GM20431 (cell line): ENCODE data around the gene TCERG1L.
"Not testable (repeated sequence)": the region's sequence is repeated elsewhere in the genome, so short reads cannot be mapped to it uniquely, and the experiment has no call there.

Experiments used
- in situ Hi-C: fragments of 300-500 bp; cut with MseI, MboI; formaldehyde crosslinking; loops from one replicate; pipeline ENCODE4 v1.15.0; 2020; ENCODE audit warnings: low sequenced_read_pairs; ENCODE audit not compliant: unreplicated experiment

Gene TCERG1L

DNA sequence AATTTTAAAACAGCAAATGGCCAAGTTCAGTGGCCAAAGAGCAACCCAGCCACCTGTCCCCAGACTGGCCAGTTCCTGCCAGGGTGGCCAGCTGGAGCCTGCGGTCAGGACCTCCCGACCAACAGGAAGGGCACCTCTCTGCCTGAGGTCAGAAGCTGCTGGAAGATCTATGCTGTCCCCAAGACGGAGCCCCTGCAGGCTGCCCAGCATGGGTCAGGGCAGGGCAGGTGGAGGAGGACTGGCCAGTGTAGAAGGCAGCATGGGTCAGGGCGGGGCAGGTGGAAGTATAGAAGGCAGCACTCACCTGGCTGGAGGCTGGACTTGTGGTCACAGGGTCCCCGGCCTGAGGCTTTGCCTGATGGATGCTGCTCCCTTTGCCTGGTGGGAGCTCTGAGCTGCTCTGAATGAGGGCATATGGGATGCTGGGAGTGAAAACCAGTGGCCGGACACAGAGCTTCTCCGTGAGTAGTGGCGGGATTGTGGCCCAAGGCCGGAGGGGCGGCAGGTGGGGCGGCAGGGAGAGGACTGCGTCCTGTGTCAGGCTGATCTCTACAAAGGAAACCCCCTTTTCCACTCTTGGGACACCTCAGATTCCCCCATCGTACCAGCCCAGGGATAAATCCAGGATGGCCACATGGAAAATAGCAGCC lies 229.2 kb downstream of the TCERG1L start:
- in situ Hi-C loops, result no loop called here

DNA sequence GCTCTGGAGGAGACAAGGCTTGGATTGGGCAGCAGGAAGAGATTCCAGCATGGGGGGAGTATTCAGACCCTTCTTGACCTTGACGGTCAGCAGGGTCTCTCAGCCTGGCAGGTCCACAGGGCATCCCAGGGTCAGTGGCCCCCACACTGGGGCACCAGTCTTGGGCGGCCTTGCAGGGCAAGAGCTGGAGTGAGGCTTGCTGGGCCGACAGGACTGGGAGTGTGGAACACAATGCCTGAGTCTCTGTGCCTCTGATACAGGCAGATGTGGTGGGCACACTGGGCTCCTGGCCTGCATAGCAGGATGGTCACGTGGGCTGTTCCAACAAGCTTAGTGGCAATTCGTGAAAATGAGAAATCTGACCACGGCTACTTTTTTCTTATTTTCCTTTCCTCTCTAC lies 229.7 kb downstream of the TCERG1L start:
- in situ Hi-C loops, result no loop called here

GRCh38 chr10:131081376-131081775 lies 230.1 kb downstream of the TCERG1L start:
- in situ Hi-C loops, result no loop called here

DNA sequence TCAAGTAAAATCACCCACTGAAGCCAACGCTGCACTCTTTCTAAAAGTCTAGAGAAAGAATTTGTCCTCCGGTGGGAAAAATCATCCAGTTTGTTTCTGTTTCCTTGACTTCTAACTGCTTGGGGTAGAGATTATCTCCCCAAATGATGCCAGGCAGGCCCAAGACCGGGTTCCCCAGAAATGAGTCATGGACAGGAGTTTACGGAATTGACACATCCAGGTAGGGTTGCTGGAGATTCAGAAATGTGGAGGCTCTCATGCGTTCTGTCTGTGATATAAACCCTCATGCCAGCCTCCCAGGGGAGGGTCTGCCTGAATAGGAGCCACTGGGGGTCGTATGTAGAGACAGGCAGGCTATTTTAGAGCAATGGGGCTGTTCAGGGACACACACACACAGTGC lies 230.9 kb downstream of the TCERG1L start:
- in situ Hi-C loops, result no loop called here

DNA sequence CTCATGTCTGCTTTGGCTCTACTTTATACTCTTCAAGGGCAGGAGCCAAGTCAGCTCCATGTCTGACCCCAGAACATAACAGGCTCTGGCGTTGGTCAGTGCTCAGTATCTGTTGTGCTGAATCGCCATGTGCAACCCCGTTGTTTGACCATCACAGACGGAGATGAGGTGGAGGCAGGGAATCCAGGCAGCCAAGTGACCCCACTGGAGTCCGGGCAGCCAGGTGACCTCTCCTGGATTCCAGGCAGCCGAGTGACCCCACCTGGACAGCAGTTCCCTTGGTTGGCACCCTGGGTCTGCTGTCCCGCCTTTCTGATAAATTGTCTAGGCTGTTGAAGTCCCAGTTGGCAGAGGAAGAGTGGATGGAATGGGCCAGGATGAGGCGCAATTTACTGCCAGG lies 232.2 kb downstream of the TCERG1L start:
- in situ Hi-C loops, result no loop called here

DNA sequence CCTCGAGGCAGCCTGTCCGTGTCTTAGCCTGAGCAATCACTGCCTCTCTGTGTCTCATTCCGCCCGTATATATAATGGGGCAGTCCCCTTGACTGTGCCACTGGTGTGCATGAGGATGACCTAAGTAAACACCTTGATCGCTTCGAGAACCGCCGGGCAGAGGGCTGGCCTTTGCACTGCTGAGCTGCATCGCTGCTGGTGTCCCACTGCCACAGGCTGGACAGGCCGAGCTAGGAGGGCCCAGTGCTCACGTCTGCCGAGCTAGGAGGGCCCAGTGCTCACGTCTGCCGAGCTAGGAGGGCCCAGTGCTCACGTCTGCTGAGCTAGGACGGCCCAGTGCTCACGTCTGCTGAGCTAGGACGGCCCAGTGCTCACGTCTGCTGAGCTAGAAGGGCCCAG lies 232.6 kb downstream of the TCERG1L start:
- in situ Hi-C loops, result not testable (repeated sequence)

DNA sequence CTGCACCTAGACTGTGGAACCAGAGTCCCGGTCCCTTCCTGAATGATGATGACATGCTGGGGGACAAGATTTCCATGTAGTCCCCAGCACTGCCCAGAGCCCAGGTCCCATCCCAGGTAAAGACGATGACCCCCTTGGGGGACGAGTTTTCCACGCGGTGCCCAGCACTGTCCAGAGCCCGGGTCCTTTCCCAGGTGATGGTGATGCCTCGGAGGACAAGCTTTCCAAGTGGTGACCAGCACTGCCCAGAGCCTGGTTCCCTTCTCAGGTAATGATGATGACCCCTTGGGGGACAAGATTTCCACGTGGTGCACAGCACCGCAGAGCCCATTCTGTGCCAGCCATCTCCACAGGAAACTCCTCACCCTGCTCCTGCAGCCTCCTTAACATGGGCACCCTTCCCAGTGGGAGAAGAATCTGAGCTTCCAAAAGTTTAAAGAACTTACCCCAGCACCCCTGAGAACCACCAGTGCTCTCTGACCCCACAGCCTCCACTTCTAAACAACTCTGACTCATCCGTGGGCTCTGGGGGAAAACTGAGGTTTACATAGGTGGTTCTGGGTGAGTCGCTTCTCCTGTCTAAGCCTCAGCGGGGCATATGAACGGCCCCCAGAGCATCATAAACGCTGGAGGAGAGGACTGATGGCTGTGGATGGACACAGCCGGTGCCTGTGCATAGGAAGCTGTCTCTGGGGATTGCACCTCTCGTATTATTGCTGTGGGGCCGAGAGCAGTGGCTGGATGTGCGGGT lies 233.2 kb downstream of the TCERG1L start:
- in situ Hi-C loops, result no loop called here

- in situ Hi-C loops, result no loop called here
Measured at GRCh38 chr10:131077724-131078123, 233.8 kb downstream of the TCERG1L start.

DNA sequence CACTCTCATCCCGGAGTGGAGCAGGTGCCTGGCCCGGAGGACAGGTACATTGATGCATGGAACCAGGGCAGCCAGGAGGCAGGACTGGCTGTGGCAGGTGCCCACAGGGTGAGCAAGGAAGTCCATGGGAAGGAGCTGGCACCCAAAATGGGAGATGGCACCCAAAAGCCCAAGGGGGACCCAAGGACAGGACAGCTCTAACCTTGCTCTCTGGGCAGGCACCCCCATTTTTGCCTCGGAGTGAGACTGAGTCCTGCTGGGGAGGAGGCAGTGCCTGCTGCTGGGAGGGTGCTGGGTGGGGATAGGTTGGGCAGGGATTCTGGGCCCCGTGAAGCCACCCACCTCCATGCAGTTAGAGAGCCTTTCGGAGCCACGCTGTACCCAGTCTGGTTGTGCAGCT lies 234.5 kb downstream of the TCERG1L start:
- in situ Hi-C loops, result no loop called here

- in situ Hi-C loops, result no loop called here
Measured at GRCh38 chr10:131076356-131076755, 235.2 kb downstream of the TCERG1L start.

- in situ Hi-C loops, result no loop called here
Measured at GRCh38 chr10:131075218-131075770, 236.2 kb downstream of the TCERG1L start.

GRCh38 chr10:131074682-131075081 lies 236.8 kb downstream of the TCERG1L start:
- in situ Hi-C loops, result no loop called here

- in situ Hi-C loops, result no loop called here
Measured at GRCh38 chr10:131073469-131074035, 238.0 kb downstream of the TCERG1L start.

DNA sequence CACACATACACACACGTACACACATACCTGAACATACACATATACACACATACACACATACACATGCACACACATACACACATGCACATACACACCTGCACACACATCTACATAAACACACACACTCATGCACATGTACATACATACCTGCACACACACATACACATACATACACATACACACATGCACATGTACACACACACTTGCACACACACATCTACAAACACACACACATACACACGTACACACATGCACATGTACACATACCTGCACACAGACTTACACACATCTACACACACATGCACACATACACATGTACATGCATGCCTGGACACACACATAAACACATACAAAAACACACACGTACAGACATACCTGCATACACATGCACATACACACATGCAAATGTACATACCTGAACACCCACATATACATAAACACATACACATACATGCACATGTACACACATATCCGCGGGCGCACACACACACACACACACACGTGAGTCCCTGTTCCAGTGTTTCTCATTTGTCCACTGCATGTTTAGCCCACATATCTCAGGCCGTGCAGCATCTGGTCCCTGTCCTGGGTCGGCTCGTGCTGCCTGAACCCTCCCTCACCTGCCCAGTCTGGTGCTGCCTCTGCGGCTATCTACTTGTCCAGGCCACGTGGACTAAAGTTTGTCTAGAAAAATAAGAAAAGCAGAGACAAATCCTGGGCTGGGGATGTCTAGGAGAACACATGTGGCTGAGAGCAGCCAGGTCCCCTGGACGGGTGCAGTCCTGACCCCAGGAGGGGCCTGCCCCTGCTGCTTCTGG lies 238.7 kb downstream of the TCERG1L start:
- in situ Hi-C loops, result no loop called here

DNA sequence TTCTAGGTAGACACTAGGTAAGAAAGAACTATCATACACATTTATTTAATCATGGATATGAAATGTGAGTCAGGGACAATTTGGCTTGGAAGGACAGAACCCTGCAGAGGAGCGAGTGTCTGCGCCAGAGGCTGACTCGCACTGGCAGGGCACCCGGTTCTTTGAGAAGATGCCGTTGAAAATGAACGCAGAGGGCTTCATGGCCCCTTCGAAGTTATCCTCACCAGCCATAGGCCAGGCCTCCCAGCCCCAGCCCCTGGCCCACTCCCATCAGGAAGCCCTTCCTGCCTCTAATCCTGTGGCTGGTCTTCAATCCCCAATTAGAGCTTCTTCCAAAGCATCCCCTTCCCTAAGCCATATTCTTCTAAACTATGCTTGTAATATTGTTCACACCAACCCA lies 239.8 kb downstream of the TCERG1L start:
- in situ Hi-C loops, result no loop called here

DNA sequence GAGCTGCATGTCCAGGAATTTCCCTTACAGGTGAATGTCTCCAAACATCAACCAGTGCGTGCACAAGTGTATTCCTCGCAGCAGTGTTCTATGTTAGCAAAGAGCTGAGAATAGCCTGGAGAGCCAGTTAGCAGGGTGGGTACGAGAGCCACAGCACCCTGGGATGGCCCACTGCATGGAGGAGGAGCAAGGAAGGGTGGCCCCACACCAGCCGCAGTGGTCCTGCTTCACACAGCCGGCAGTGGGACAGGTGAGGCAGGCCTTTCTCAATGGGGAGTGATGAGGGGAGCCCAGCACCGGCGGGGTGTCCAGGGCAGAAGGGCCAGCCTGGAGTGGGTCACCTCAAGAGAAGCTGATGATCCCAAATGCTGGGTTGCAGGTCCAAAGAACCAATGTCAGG lies 240.7 kb downstream of the TCERG1L start:
- in situ Hi-C loops, result no loop called here

DNA sequence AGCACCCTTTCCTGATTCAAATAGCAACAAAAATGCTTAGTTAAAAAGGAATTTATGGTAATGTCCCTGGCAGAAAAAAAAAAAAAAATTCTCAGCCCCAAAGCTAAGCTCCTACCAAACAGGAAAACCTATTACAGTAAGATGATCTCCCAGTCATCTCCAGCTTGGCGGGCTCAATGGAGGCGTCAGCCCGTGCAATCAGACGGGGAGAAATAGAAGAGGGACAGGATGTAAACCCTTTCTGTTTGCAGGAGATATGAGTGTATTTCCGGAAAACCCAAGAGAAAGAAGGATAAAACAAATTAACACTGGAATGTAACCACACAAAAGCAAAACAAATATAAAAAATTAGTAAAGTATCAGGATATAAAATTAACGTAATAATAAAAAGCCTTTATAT lies 242.8 kb downstream of the TCERG1L start:
- in situ Hi-C loops, result no loop called here

- in situ Hi-C loops, result no loop called here
Measured at GRCh38 chr10:131068311-131068710, 243.2 kb downstream of the TCERG1L start.

GRCh38 chr10:131067690-131068089 lies 243.8 kb downstream of the TCERG1L start:
- in situ Hi-C loops, result no loop called here

GRCh38 chr10:131065673-131066305 lies 245.7 kb downstream of the TCERG1L start:
- in situ Hi-C loops, result no loop called here
